HepG2 (cell line): ENCODE measurements around the gene CDK6. TPM values are rescaled to one million over a fixed set of nuclear protein-coding genes. Genes with fewer than 3 reads are reported as not detected.

Source experiments
- ATAC-seq: fragments of 200-7000 bp; cut with Tn5 transposase; 3 replicates; pipeline ENCODE4 v1.9.1; 2020; ENCODE audit warnings: mild to moderate bottlenecking, moderate library complexity
- BruUV-seq: library from RNA; stranded (reverse); fragments of 400-500 nt; replicated peaks from 2 replicates; lab custom pipeline; 2021; lab: Mats Ljungman, UMichigan
- CTCF ChIA-PET: fragments of 300-600 bp; formaldehyde crosslinking; extraction: SDS; loops from one replicate; lab custom pipeline; 2021; ENCODE audit warnings: low total read pairs, inconsistent platforms, low intra/inter-chr PET ratio; lab: Yijun Ruan, JAX
- POLR2A ChIA-PET: fragments of 350-600 bp; sonication (Branson Sonifier 250); formaldehyde crosslinking; loops from one replicate; lab custom pipeline; 2020; ENCODE audit warnings: antibody characterized with exemption, inconsistent platforms; lab: Yijun Ruan, JAX
- DNase-seq: peaks from one replicate; pipeline ENCODE4 v3.0.0-alpha.2; 2015; ENCODE audit warnings: low spot score
- FAIRE-seq: peaks from 3 replicates; lab custom pipeline; 2011; peaks lifted over from hg19 to GRCh38; lab: Jason Lieb, UNC
- H2AFZ ChIP-seq: one replicate; pipeline ENCODE4 v1.6.1; 2011; ENCODE audit warnings: low read length, inconsistent platforms
- H3K27ac ChIP-seq: fragments of 300-600 bp; 3 replicates; pipeline ENCODE4 v1.8.0; 2011; ENCODE audit warnings: mixed run types, mild to moderate bottlenecking, mixed read lengths, low read length, inconsistent platforms; ENCODE audit not compliant: insufficient read depth; ENCODE audit errors: extremely low read length
- H3K27me3 ChIP-seq, 2 experiments: fragments of 200-600 bp in 1 of 2; 2 replicates in 1 of 2; 3 replicates in 1 of 2; pipeline versions ENCODE4 v1.6.0 to v1.8.0; 2011; ENCODE audit warnings: low read length in 2 of 2, mild to moderate bottlenecking in 2 of 2, moderate library complexity in 2 of 2, inconsistent platforms in 1 of 2; ENCODE audit not compliant: insufficient read depth in 2 of 2, control insufficient read depth in 1 of 2
- H3K36me3 ChIP-seq, 2 experiments: fragments of 200-600 bp in 1 of 2; replicated peaks in 1 of 2; 2 replicates in 1 of 2; 3 replicates in 1 of 2; pipeline versions ENCODE4 v1.5.1 to v1.8.0; 2011; ENCODE audit warnings: low read length in 2 of 2, inconsistent platforms in 1 of 2; ENCODE audit not compliant: insufficient read depth in 2 of 2, control insufficient read depth in 1 of 2
- H3K4me1 ChIP-seq: 2 replicates; pipeline ENCODE4 v1.5.1; 2012; ENCODE audit warnings: low read length, inconsistent platforms; ENCODE audit not compliant: insufficient read depth
- H3K4me2 ChIP-seq: 2 replicates; pipeline ENCODE4 v1.6.0; 2011; ENCODE audit warnings: low read depth, low read length, inconsistent platforms
- H3K4me3 ChIP-seq, 3 experiments: fragments of 200-600 bp in 1 of 3; sonication (generic), shearing (Covaris generic) in 1 of 3; replicated peaks in 1 of 3; 2 replicates each; pipeline ENCODE4 v1.5.1; 2011 to 2016; ENCODE audit warnings: low read length in 3 of 3, inconsistent platforms in 2 of 3, low read depth in 2 of 3, mild to moderate bottlenecking in 2 of 3, control low read depth in 1 of 3, mixed read lengths in 1 of 3; ENCODE audit not compliant: insufficient read depth in 1 of 3
- H3K79me2 ChIP-seq: one replicate; pipeline ENCODE4 v1.6.1; 2011; ENCODE audit warnings: low read length, inconsistent platforms; ENCODE audit not compliant: insufficient read depth
- H3K9ac ChIP-seq: 2 replicates; pipeline ENCODE4 v1.6.0; 2011; ENCODE audit warnings: mild to moderate bottlenecking, low read depth, low read length, inconsistent platforms; ENCODE audit not compliant: insufficient read depth
- H3K9me3 ChIP-seq: 2 replicates; pipeline ENCODE4 v1.5.1; 2012; ENCODE audit warnings: mild to moderate bottlenecking, low read length
- H4K20me1 ChIP-seq: 2 replicates; pipeline ENCODE4 v1.6.0; 2011; ENCODE audit warnings: inconsistent platforms, mild to moderate bottlenecking, low read length, moderate library complexity; ENCODE audit not compliant: insufficient read depth
- CHD4 ChIP-seq: fragments of 200-600 bp; sonication (generic); IDR thresholded peaks from 2 replicates; pipeline ENCODE4 v1.7.0; 2017; ENCODE audit warnings: mild to moderate bottlenecking, low read length, borderline replicate concordance
- E2F5 ChIP-seq: sonication (generic); formaldehyde crosslinking; conservative IDR thresholded peaks from 2 replicates; pipeline ENCODE4 v1.4.0; 2020; ENCODE audit warnings: missing genetic modification reagents
- EP300 ChIP-seq, 3 experiments: sonication (generic) in 1 of 3; formaldehyde crosslinking in 1 of 3; IDR thresholded peaks; 2 replicates each; pipeline versions ENCODE4 v1.5.1 to v1.6.1; 2011 to 2020; ENCODE audit warnings: low read depth in 2 of 3, low read length in 2 of 3, borderline replicate concordance in 1 of 3, improper control_type of control experiment in 1 of 3, mild to moderate bottlenecking in 1 of 3, missing genetic modification reagents in 1 of 3, moderate library complexity in 1 of 3
- FLYWCH1 ChIP-seq: sonication (generic); formaldehyde crosslinking; IDR thresholded peaks from 2 replicates; pipeline ENCODE4 v1.8.1; 2023; ENCODE audit warnings: mild to moderate bottlenecking, missing genetic modification reagents
- HES4 ChIP-seq: sonication (generic); formaldehyde crosslinking; IDR thresholded peaks from 2 replicates; pipeline ENCODE4 v1.9.0; 2021; ENCODE audit warnings: mild to moderate bottlenecking, missing genetic modification reagents, borderline replicate concordance
- NFATC3 ChIP-seq: sonication (generic); formaldehyde crosslinking; IDR thresholded peaks from 2 replicates; pipeline ENCODE4 v1.5.1; 2020; ENCODE audit warnings: mild to moderate bottlenecking, missing genetic modification reagents
- REST ChIP-seq, 2 experiments: IDR thresholded peaks; 2 replicates each; pipeline ENCODE4 v1.6.1; 2011 to 2012; ENCODE audit warnings: low read length in 2 of 2, borderline replicate concordance in 1 of 2, low read depth in 1 of 2, mild to moderate bottlenecking in 1 of 2, moderate library complexity in 1 of 2
- RFX5 ChIP-seq: IDR thresholded peaks from 2 replicates; pipeline ENCODE4 v1.6.1; 2011; ENCODE audit warnings: low read depth, low read length, improper control_type of control experiment
- SKI ChIP-seq: fragments of 450-650 bp; IDR thresholded peaks from one replicate; pipeline ENCODE4 v1.6.1; 2018; ENCODE audit warnings: mild to moderate bottlenecking; ENCODE audit not compliant: partially characterized antibody
- SOX6 ChIP-seq, 2 experiments: fragments of 450-650 bp in 1 of 2; sonication (generic) in 1 of 2; formaldehyde crosslinking in 1 of 2; IDR thresholded peaks; 2 replicates each; pipeline versions ENCODE4 v1.4.0 to v1.6.1; 2017 to 2020; ENCODE audit warnings: antibody characterized with exemption in 1 of 2, mild to moderate bottlenecking in 1 of 2, missing genetic modification reagents in 1 of 2
- ZFP37 ChIP-seq: sonication (generic); formaldehyde crosslinking; IDR thresholded peaks from 2 replicates; pipeline ENCODE4 v1.4.0; 2020; ENCODE audit warnings: missing genetic modification reagents, borderline replicate concordance
- ZFP82 ChIP-seq: sonication (generic); formaldehyde crosslinking; IDR thresholded peaks from 2 replicates; pipeline ENCODE4 v1.5.1; 2020; ENCODE audit warnings: mild to moderate bottlenecking, missing genetic modification reagents, borderline replicate concordance
- ZNF34 ChIP-seq: sonication (generic); formaldehyde crosslinking; IDR thresholded peaks from 2 replicates; pipeline ENCODE4 v1.4.0; 2020; ENCODE audit warnings: mild to moderate bottlenecking, missing genetic modification reagents, borderline replicate concordance
- ZNF451 ChIP-seq: sonication (generic); formaldehyde crosslinking; IDR thresholded peaks from 2 replicates; pipeline ENCODE4 v1.5.0; 2020; ENCODE audit warnings: mild to moderate bottlenecking, missing genetic modification reagents
- ZNF615 ChIP-seq: sonication (generic); formaldehyde crosslinking; IDR thresholded peaks from 2 replicates; pipeline ENCODE4 v1.5.0; 2020; ENCODE audit warnings: mild to moderate bottlenecking, missing genetic modification reagents, borderline replicate concordance
- ZNF775 ChIP-seq: sonication (generic); formaldehyde crosslinking; IDR thresholded peaks from 2 replicates; pipeline ENCODE4 v1.4.0; 2020; ENCODE audit warnings: missing genetic modification reagents, mild to moderate bottlenecking, moderate library complexity, borderline replicate concordance
- in situ Hi-C: cut with HindIII; loops from 2 replicates; pipeline ENCODE4 v1.10.0; 2017; ENCODE audit warnings: low pct_unique_long_range_greater_than_20kb; ENCODE audit not compliant: extremely low pct_ligation_motif_present
- intact Hi-C: fragments of 100-400 bp; cut with micrococcal nuclease; formaldehyde crosslinking; loops from one replicate; pipeline ENCODE4 v1.10.0; 2022; ENCODE audit not compliant: unreplicated experiment
- polyA plus RNA-seq, 8 experiments: library from polyadenylated mRNA; depleted of rRNA in 3 of 8; stranded (reverse) in 7 of 8; unstranded in 1 of 8; fragments of >200 nt; fragmentation: Illumina TruSeq in 4 of 8; extraction: Trizol in 4 of 8; gene quantifications; 2 replicates each; pipeline versions ENCODE4 v1.2.1 to v1.2.3, GENCODE V29; 2011 to 2016; ENCODE audit warnings: low read depth in 4 of 8, missing spikeins in 1 of 8, mixed read lengths in 1 of 8; ENCODE audit not compliant: insufficient read depth in 1 of 8
- total RNA-seq, 5 experiments: library from RNA; depleted of rRNA; stranded (reverse); fragments of >200 nt; fragmentation: Illumina TruSeq; extraction: Trizol; gene quantifications; 2 replicates each; pipeline ENCODE4 v1.2.3, GENCODE V29; 2016; ENCODE audit warnings: low read depth in 1 of 5

Gene CDK6
- total and polyA plus RNA-seq, 2 of the 13 experiments (the other 11 are each of a cell fraction or from before 2014, with no cell fraction given), result 34.6 to 90.8 TPM

- no peak for TF ChIP-seq REST (IDR thresholded peaks at IDR 0.05; ENCODE audit: borderline replicate concordance in 1 of 2, low read depth in 1 of 2, low read length in 2 of 2)
- no peak for TF ChIP-seq FLYWCH1 (CRISPR knock-in tag)
- no peak for TF ChIP-seq HES4
- no peak for TF ChIP-seq RFX5
- TF ChIP-seq ZNF775 (CRISPR knock-in tag), result no peak
Observed at GRCh38 chr7:92612501-92612900, 223.9 kb downstream of the CDK6 start (continued).

- H3K9ac ChIP-seq, result no peak overlapping the region
- ChIA-PET POLR2A (no interaction called here), CTCF (no interaction called here)
- intact Hi-C loops, result no loop called here
- no peaks in the 10 kb centered on the region for H3K9me3 ChIP-seq
- in situ Hi-C loops, result no loop called here
- H3K36me3 ChIP-seq, result peaks cover 18 to 62% of the 10 kb centered on the region in 2 experiments
- no peaks in the 10 kb centered on the region for H3K27me3 ChIP-seq
- no peak overlapping the region for H2AFZ ChIP-seq
- DNase-seq (no peak), ATAC-seq (no peak), FAIRE-seq (no peak)
- no peak for TF ChIP-seq SOX6 (IDR thresholded peaks at IDR 0.05)
- no peak for TF ChIP-seq SOX6 (CRISPR knock-in tag; IDR thresholded peaks at IDR 0.05)
- TF ChIP-seq NFATC3 (CRISPR knock-in tag), result no peak
- no peak for TF ChIP-seq ZNF451 (CRISPR knock-in tag)
- no peak for TF ChIP-seq CHD4
- TF ChIP-seq ZNF615 (CRISPR knock-in tag), result no peak
- TF ChIP-seq E2F5 (CRISPR knock-in tag), result no peak
- no peak for TF ChIP-seq ZNF34 (CRISPR knock-in tag)
- TF ChIP-seq ZFP82 (CRISPR knock-in tag), result no peak
- no peak for TF ChIP-seq EP300 (IDR thresholded peaks at IDR 0.05; ENCODE audit: low read depth in 2 of 2, low read length in 2 of 2)
- no peak for TF ChIP-seq EP300 (CRISPR knock-in tag; IDR thresholded peaks at IDR 0.05; ENCODE audit: borderline replicate concordance)
- no peak for TF ChIP-seq SKI
- TF ChIP-seq ZFP37 (CRISPR knock-in tag), result no peak
- H3K27ac ChIP-seq, result no peak overlapping the region
- H3K4me1 ChIP-seq, result no peaks in the 10 kb centered on the region
- no peak overlapping the region for H3K4me2 ChIP-seq
- H3K79me2 ChIP-seq, result no peaks in the 10 kb centered on the region
- no peaks in the 10 kb centered on the region; the same call in 1 of the 2 replicates for H4K20me1 ChIP-seq
- H3K4me3 ChIP-seq, result no peak overlapping the region
- BruUV-seq, result TSS peak; percentile 2
Observed at GRCh38 chr7:92611735-92612134, 224.6 kb downstream of the CDK6 start.
